GM10248 (cell line): Measurements from ENCODE around the gene C2orf81.
A peak's percentile ranks its signal among the peaks of the same experiment; 100 is the strongest.

ENCODE experiments used
- CTCF ChIA-PET: fragments of 300-600 bp; sonication (Branson Sonifier 250); formaldehyde crosslinking; extraction: SDS; loops from one replicate; lab custom pipeline; 2021; ENCODE audit warnings: antibody characterized with exemption; lab: Yijun Ruan, JAX
- POLR2A ChIA-PET: fragments of 350-650 bp; sonication (Branson Sonifier 250); formaldehyde crosslinking; extraction: SDS; loops from one replicate; lab custom pipeline; 2020; ENCODE audit warnings: antibody characterized with exemption; lab: Yijun Ruan, JAX
- DNase-seq: peaks from one replicate; pipeline ENCODE4 v3.0.0; 2012; ENCODE audit errors: extremely low spot score
- TF ChIP-seq, protein P1 (sequence below): IDR thresholded peaks from 2 replicates; pipeline ENCODE4 v1.5.1; 2012; ENCODE audit warnings: mild to moderate bottlenecking, low read depth; ENCODE audit errors: extremely low read depth, missing control alignments, control extremely low read depth

Gene C2orf81

DNA sequence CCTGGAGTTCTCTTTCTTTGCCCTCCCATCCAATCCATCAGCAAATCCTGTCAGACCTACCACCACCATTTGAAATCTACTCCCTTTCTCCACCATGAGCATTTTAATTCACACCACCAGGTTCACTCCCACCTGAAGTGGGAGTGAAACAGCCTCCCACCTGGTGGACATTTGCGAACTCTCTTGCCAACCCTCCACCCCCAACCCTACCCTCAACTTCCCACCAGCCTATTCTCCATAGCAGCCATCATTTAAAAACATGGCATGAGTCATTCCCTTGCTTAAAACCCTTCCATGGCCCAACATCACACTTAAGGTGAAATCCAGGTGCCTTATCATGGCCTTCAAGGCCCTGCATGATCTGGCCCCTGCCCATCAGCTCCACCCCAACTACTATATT is 16.8 kb upstream of the C2orf81 start:
- ChIA-PET POLR2A (no interaction called here), CTCF (interaction anchor here (1.7 kb wide), 1 partner anchor 17 kb away, joined by 4 read pairs; the partner anchor contains the start of gene INO80B)
- DNase-seq, result no peak
- TF ChIP-seq, protein P1, sequence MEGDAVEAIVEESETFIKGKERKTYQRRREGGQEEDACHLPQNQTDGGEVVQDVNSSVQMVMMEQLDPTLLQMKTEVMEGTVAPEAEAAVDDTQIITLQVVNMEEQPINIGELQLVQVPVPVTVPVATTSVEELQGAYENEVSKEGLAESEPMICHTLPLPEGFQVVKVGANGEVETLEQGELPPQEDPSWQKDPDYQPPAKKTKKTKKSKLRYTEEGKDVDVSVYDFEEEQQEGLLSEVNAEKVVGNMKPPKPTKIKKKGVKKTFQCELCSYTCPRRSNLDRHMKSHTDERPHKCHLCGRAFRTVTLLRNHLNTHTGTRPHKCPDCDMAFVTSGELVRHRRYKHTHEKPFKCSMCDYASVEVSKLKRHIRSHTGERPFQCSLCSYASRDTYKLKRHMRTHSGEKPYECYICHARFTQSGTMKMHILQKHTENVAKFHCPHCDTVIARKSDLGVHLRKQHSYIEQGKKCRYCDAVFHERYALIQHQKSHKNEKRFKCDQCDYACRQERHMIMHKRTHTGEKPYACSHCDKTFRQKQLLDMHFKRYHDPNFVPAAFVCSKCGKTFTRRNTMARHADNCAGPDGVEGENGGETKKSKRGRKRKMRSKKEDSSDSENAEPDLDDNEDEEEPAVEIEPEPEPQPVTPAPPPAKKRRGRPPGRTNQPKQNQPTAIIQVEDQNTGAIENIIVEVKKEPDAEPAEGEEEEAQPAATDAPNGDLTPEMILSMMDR, result no peak

DNA sequence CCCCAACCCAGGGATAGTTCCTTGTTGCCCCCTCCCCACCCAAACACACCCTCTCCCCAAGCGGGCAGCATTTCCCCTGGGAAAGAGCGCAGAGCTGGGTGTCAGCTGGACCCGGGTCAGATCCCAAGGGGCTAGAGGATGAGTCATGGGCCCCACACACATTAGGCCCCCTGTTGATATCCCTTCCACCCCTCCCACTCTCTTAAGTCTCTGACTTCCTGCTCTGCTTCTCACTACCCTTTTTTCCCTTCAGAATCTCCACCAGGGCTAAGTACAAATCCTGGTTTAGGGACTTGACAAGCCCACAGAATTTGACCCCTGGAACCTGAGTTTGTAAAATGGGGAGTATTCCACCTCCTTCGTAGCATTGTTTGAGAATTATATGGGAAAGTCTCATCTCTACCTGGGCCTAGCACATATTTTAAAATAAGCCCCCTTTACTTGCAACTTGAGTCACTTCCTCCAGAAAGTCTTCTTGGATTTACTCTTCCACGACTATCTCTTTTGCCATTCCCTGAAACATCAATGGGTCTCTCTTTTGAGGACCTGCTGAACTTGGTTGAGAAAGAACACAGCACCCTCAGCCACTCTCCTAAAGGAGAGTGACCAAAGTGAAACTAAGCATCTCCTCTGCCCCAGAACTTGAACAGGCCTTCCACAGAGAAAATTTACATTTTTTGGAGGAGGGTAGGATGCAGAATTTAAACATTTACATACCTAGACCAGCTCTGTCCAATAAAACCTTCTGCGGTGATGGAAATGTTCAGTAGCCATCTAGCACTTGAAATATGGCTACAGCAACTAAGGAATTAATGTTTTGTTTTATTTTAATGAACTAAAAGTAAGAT is 15.7 kb upstream of the C2orf81 start:
- CTCF ChIA-PET, result interaction anchor here (0.7 kb wide), 1 partner anchor 8 kb away, joined by 3 read pairs; no protein-coding TSS in a partner anchor
- peak; percentile 55 for DNase-seq
- POLR2A ChIA-PET, result no interaction called here
- TF ChIP-seq, protein P1, result no peak

GRCh38 chr2:74436111-74436805 is 14.8 kb upstream of the C2orf81 start:
- no peak for DNase-seq
- TF ChIP-seq, protein P1, result no peak
- ChIA-PET CTCF (interaction anchor here (0.7 to 1.1 kb wide), 2 partner anchors 9 to 101 kb away, joined by 3 read pairs; no protein-coding TSS in a partner anchor), POLR2A (no interaction called here)

DNA sequence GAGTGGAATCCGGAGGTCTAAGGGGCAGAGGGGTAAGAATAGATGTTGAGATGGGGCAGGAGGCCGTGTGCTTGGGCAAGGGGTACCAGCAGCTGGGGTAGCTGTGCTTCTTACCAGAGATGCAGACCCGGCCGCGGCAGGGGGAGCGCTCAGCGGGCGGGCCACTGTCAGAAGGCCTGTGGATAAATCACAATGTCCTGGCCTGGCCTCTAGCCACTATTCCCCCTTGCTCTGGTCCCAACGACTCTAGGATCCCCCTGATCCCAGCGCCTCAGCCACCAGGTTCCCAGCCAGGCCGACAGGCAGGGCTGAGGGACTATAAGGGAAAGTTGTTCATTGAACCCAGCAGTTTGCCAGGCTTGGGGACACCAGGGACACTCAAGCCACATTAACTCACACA is 9.1 kb upstream of the C2orf81 start:
- CTCF ChIA-PET, result interaction anchor here (3.4 kb wide), 1 partner anchor 10 kb away, joined by 16 read pairs; the partner anchor contains the start of gene RTKN

GRCh38 chr2:74429487-74430451 is 8.3 kb upstream of the C2orf81 start:
- DNase-seq, result no peak
- ChIA-PET CTCF (interaction anchor here (1.0 to 3.4 kb wide), 2 partner anchors 11 to 38 kb away, joined by 3 to 16 read pairs; partner anchors contain the start of gene RTKN), POLR2A (no interaction called here)
- TF ChIP-seq, protein P1, result no peak

More for the DNA sequence above, 9.1 kb upstream of the C2orf81 start:
- TF ChIP-seq, protein P1, result no peak
- DNase-seq, result no peak
- POLR2A ChIA-PET, result no interaction called here
